Upper lobe of left lung (tissue), 6 donors: ENCODE results near the gene CBS. TPM values are rescaled to one million over a fixed set of nuclear protein-coding genes. Genes with fewer than 3 reads are reported as not detected.

Source experiments
- ATAC-seq, 2 donors: fragments of 200-7000 bp; cut with Tn5 transposase; one replicate each; pipeline ENCODE4 v1.9.1; 2022; ENCODE audit warnings: mild to moderate bottlenecking in 2 of 2, moderate library complexity in 2 of 2; ENCODE audit not compliant: low FRiP score in 2 of 2
- DNase-seq, 2 donors: peaks; one replicate each; pipeline ENCODE4 v3.0.0-alpha.2; 2019 to 2020
- H3K27ac ChIP-seq, 4 donors: fragments of 200-600 bp; sonication (generic); one replicate each; pipeline ENCODE4 v1.5.1; 2016 to 2019
- H3K27me3 ChIP-seq, 4 donors: fragments of 200-600 bp; sonication (generic); one replicate each; pipeline ENCODE4 v1.5.1; 2017 to 2019
- H3K36me3 ChIP-seq, 4 donors: fragments of 200-600 bp; sonication (generic); one replicate each; pipeline ENCODE4 v1.5.1; 2016 to 2019
- H3K4me1 ChIP-seq, 4 donors: fragments of 200-600 bp; sonication (generic); one replicate each; pipeline ENCODE4 v1.5.1; 2018 to 2019
- H3K4me3 ChIP-seq, 4 donors: fragments of 200-600 bp; sonication (generic); one replicate each; pipeline ENCODE4 v1.5.1; 2017 to 2019; ENCODE audit warnings: mild to moderate bottlenecking in 2 of 4, moderate library complexity in 1 of 4
- H3K9me3 ChIP-seq, 4 donors: fragments of 200-600 bp; sonication (generic); one replicate each; pipeline ENCODE4 v1.5.1; 2018 to 2019
- EP300 ChIP-seq, 4 donors: sonication (generic); formaldehyde crosslinking; IDR thresholded peaks; one replicate each; pipeline ENCODE4 v1.5.1; 2017; ENCODE audit warnings: antibody characterized with exemption in 4 of 4, control low read depth in 2 of 4
- POLR2A ChIP-seq, 4 donors: fragments of 450-650 bp; IDR thresholded peaks; one replicate each; pipeline ENCODE4 v1.5.1; 2016 to 2017; ENCODE audit warnings: antibody characterized with exemption in 4 of 4, mild to moderate bottlenecking in 2 of 4
- POLR2AphosphoS5 ChIP-seq, 2 donors: sonication (generic); formaldehyde crosslinking; IDR thresholded peaks; one replicate each; pipeline ENCODE4 v1.5.1; 2017; ENCODE audit warnings: antibody characterized with exemption in 2 of 2
- WGBS, 2 donors: methylation state at CpG; one replicate each; pipeline ENCODE4 v1.1.5; 2017 to 2018; 5-methylcytosine and 5-hydroxymethylcytosine counted together
- total RNA-seq, 6 donors: library from RNA; depleted of rRNA in 4 of 6; stranded (reverse); fragments of >200 nt in 4 of 6; gene quantifications; one replicate each; pipeline versions ENCODE4 v1.1.0 to v1.2.1, GENCODE V29; 2016 to 2021
- TF ChIP-seq, protein P1 (sequence below), 6 experiments: fragments of 450-650 bp in 4 of 6; fragments of 200-600 bp in 2 of 6; sonication (generic) in 2 of 6; IDR thresholded peaks; one replicate each; pipeline ENCODE4 v1.5.1; 2016 to 2019; ENCODE audit warnings: antibody characterized with exemption in 6 of 6
- donor health status: DM: no; HTN: no; CAD: no; lungs with moderate emphysema.
- donor health status: DM: no; HTN: yes; CAD: no; lungs with severe emphysema.

The CBS gene
- total RNA-seq, 6 donors from 2014 or later = 29.7 to 80.8 (median 57.7) TPM

GRCh38 chr21:43034826-43035225 is 40.8 kb downstream of the CBS start:
- TF ChIP-seq, protein P1, sequence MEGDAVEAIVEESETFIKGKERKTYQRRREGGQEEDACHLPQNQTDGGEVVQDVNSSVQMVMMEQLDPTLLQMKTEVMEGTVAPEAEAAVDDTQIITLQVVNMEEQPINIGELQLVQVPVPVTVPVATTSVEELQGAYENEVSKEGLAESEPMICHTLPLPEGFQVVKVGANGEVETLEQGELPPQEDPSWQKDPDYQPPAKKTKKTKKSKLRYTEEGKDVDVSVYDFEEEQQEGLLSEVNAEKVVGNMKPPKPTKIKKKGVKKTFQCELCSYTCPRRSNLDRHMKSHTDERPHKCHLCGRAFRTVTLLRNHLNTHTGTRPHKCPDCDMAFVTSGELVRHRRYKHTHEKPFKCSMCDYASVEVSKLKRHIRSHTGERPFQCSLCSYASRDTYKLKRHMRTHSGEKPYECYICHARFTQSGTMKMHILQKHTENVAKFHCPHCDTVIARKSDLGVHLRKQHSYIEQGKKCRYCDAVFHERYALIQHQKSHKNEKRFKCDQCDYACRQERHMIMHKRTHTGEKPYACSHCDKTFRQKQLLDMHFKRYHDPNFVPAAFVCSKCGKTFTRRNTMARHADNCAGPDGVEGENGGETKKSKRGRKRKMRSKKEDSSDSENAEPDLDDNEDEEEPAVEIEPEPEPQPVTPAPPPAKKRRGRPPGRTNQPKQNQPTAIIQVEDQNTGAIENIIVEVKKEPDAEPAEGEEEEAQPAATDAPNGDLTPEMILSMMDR (IDR thresholded peaks at IDR 0.05) = no peak
- TF ChIP-seq EP300 (IDR thresholded peaks at IDR 0.05) = no peak
- no peak for TF ChIP-seq POLR2A (IDR thresholded peaks at IDR 0.05)
- TF ChIP-seq POLR2AphosphoS5 (IDR thresholded peaks at IDR 0.05) = no peak
- Histone ChIP-seq H3K36me3 (peaks cover 6 to 42% (median 10%) of the 10 kb centered on the region in 4 donors), H3K27me3 (no peaks in the 10 kb centered on the region), H3K4me3 (no peak overlapping the region), H3K4me1 (no peaks in the 10 kb centered on the region), H3K27ac (no peak overlapping the region), H3K9me3 (no peaks in the 10 kb centered on the region)
- DNase-seq (no peak), ATAC-seq (no peak)
- 73 to 87% methylated on average over 5 of the region's 5 CpGs for WGBS, 2 donors

DNA sequence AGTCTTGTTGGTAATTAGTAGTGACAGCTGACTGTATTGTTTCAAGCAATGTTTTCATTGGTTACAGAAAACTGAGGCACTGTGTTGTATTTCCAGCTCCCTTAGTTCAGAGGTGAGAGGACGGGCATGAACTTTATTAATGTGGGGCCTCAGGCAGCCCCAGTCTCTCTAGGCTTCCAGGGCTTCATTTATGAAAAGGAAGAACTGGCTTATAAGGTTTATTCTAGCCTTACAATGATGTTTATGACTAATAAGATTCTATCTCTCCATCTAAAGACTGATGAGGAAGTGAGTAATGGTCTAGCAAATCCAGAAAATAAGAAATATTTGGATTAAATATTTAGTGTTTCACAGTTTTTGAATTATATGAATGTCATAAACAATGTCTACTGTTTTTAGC is 41.5 kb downstream of the CBS start:
- Histone ChIP-seq H3K27ac (no peak overlapping the region), H3K4me1 (no peaks in the 10 kb centered on the region), H3K36me3 (peaks cover 10 to 47% (median 15%) of the 10 kb centered on the region in 4 donors), H3K9me3 (no peaks in the 10 kb centered on the region), H3K4me3 (no peak overlapping the region), H3K27me3 (no peaks in the 10 kb centered on the region)
- WGBS, 2 donors = 76 to 91% methylated on average over 1 of the region's 1 CpG
- no peak for ATAC-seq
- TF ChIP-seq EP300 (IDR thresholded peaks at IDR 0.05) (no peak), POLR2AphosphoS5 (IDR thresholded peaks at IDR 0.05) (no peak), POLR2A (IDR thresholded peaks at IDR 0.05) (no peak)
- TF ChIP-seq, protein P1 (IDR thresholded peaks at IDR 0.05) = no peak
- no peak for DNase-seq

GRCh38 chr21:43031121-43031619 is 44.5 kb downstream of the CBS start:
- Histone ChIP-seq H3K4me1 (no peaks in the 10 kb centered on the region), H3K9me3 (no peaks in the 10 kb centered on the region), H3K27me3 (no peaks in the 10 kb centered on the region), H3K27ac (no peak overlapping the region), H3K4me3 (no peak overlapping the region), H3K36me3 (peaks cover 10 to 66% (median 31%) of the 10 kb centered on the region in 4 donors)
- ATAC-seq (no peak), DNase-seq (no peak)
- TF ChIP-seq POLR2A (IDR thresholded peaks at IDR 0.05) (no peak), POLR2AphosphoS5 (IDR thresholded peaks at IDR 0.05) (no peak)
- 92 to 95% methylated on average over 12 of the region's 12 CpGs for WGBS, 2 donors

GRCh38 chr21:43029785-43030184 is 45.9 kb downstream of the CBS start:
- peaks cover 10 to 71% (median 38%) of the 10 kb centered on the region in 4 donors for H3K36me3 ChIP-seq
- H3K9me3 ChIP-seq = no peaks in the 10 kb centered on the region
- no peaks in the 10 kb centered on the region for H3K27me3 ChIP-seq
- no peak overlapping the region for H3K27ac ChIP-seq
- no peak for ATAC-seq
- TF ChIP-seq, protein P1 (IDR thresholded peaks at IDR 0.05) = no peak
- TF ChIP-seq EP300 (IDR thresholded peaks at IDR 0.05) = no peak
- TF ChIP-seq POLR2AphosphoS5 (IDR thresholded peaks at IDR 0.05) = no peak
- TF ChIP-seq POLR2A (IDR thresholded peaks at IDR 0.05) = no peak
- 79 to 91% methylated on average over 6 to 13 of the region's 13 CpGs for WGBS, 2 donors
- no peaks in the 10 kb centered on the region for H3K4me1 ChIP-seq
- H3K4me3 ChIP-seq = no peak overlapping the region
- DNase-seq = no peak

- H3K36me3 ChIP-seq = peaks cover 10 to 86% (median 49%) of the 10 kb centered on the region in 4 donors
- no peaks in the 10 kb centered on the region for H3K9me3 ChIP-seq
- no peak for DNase-seq
- H3K27me3 ChIP-seq = no peaks in the 10 kb centered on the region
- no peak overlapping the region for H3K4me3 ChIP-seq
- no peaks in the 10 kb centered on the region for H3K4me1 ChIP-seq
- no peak for TF ChIP-seq POLR2AphosphoS5 (IDR thresholded peaks at IDR 0.05)
- TF ChIP-seq POLR2A (IDR thresholded peaks at IDR 0.05) = no peak
- TF ChIP-seq, protein P1 (IDR thresholded peaks at IDR 0.05) = no peak
- no peak for TF ChIP-seq EP300 (IDR thresholded peaks at IDR 0.05)
- ATAC-seq = no peak
- 85 to 87% methylated on average over 22 to 27 of the region's 27 CpGs for WGBS, 2 donors
- H3K27ac ChIP-seq = no peak overlapping the region
These were observed 47.5 kb downstream of the CBS start for GRCh38 chr21:43027846-43028731.
